ENCODE measurements around the gene CCNE1.

The CCNE1 gene

DNA sequence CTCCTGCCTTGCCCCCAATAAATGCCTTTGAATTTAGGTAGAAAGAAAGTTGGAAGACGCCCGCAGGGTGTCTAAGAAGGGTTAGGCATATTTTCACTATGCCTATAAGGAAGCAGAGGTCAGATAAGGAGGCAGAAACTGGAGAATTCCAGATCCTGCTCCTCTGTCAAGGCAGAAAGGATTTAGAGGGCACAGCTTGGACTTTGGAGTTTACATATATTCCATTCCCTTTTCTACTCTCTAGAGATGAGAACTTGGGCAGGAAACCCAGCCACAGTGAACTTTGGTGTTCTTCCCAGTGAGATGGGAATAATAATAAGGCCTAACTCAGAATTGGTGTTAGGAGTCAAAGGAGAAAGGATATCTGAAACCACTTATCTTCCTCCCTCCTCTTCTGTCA is 37.4 kb downstream of the CCNE1 start:
- DNase-seq = no peak

DNA sequence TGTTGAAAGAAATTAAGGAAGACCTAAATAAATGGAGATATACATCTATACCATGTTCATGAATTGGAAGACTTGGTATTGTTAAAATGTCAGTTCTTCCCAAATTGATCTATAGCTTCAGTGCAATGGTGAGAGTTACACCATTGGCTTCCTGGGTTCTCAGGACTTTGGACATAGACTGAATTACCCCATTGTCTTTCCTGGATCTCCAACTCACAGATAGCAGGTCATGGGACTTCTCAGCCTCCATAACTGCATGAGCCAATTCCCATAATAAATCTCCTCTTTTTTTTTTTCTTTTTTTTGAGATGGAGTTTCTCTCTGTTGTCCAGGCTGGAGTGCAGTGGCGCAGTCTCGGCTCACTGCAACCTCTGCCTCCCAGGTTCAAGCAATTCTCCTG is 38.7 kb downstream of the CCNE1 start:
- no peak for DNase-seq

DNA sequence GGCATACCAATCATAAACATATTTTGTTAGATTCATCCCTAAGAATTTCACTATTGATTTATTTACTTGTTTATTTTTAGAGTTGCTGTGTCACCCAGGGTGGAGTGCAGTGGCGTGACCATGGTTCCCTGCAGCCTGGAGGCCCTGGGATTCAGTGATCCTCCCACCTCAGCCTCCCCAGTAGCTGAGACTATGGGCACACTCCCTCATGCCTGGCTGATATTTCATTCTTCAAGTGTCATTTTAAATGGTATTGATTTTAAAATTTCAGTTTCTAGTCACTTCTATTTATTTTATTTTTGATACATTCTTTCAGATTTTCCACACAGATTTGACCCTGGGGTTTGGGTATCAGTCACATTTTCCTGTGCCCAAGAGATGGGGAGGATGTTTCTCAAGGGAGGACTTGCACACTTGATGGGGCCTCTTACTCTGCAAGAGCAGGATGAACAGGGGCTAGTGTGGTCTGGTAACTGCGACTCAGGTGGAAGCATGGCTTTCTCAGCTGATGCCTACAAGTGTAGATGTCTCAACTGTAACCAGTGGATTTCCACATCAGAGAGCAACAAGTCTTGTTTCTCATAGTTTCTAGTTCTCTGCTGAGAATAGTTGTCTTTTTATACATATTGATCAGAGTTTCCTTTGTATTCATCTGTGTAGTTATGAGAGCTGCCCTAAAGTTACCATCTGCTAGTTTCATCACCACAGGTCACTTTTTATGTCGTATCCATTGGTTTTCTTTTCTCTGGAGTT is 40.2 kb downstream of the CCNE1 start:
- DNase-seq = no peak

DNA sequence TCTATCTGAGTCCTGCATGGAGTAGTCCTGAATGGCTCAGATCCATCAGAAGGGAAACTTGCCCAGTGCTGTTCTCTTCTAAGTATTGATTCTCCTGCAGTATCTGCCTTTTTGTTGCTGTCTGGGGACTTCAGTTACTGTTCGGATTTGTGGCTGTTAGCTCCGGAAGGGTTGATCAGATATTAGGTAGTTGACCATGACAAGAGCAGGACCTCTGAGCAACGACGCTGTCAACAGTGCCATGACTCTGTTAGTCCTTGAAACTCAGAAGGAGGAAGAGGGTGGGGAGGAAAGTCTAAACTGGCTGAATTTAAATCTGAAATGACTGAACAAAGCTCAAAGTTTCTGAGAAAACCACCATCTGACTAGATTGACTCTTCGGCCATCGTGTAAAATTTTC is 42.2 kb downstream of the CCNE1 start:
- no peak for DNase-seq

DNA sequence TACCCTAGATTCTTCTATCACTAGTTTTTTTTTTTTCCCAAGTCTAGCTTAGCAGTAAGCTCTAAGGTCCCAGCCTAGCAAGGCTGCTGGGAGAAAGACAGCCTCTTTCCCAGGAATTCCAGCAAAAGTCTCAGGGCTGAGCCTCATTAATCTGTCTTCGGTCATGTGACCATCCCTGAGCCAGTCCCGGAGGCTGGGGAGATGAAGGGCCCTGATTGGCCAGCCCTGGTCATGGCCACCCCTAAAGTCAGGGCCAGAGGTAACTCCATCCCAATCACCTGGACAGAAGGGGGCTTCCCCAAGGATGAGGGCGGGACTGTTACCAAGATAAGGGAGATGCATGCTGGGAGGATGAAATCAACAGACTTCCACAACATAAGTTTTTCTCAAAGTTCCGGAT is 43.3 kb downstream of the CCNE1 start:
- no peak for DNase-seq

DNA sequence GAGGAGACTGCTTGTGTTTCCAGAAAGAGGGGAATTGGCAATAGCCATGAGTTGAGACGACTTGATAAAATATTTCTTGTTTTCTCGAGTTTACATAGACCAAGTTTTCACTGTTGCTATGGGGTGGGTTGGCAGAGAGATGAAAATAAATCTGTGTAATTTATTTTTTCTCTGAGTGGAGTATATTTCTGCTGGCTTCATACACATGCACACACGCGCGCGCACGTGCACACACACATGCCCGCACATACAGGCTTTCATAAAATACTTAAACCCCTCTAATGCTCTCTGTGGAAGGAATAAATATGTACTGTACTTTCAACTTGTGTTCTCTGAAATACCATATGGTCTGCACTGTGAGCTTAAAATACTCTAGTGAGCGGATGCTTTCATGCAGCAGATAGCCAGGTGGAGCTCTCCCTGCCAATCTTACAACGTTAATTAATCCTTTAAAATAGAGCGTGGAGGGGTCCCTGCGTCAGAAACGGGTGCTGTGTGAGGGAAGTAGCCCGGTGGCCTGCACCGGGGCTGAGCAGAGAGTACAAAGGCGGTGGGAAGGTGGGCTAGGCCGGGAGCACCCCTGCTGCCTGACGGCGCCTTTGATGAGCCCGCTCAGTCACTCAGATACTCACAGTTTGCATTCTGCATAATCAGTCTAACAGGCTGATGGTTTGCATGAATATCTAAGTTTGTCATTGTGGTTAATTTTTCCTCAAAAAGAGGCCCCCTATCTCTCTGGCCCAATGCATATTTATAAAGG is 44.1 kb downstream of the CCNE1 start:
- no peak for DNase-seq

DNA sequence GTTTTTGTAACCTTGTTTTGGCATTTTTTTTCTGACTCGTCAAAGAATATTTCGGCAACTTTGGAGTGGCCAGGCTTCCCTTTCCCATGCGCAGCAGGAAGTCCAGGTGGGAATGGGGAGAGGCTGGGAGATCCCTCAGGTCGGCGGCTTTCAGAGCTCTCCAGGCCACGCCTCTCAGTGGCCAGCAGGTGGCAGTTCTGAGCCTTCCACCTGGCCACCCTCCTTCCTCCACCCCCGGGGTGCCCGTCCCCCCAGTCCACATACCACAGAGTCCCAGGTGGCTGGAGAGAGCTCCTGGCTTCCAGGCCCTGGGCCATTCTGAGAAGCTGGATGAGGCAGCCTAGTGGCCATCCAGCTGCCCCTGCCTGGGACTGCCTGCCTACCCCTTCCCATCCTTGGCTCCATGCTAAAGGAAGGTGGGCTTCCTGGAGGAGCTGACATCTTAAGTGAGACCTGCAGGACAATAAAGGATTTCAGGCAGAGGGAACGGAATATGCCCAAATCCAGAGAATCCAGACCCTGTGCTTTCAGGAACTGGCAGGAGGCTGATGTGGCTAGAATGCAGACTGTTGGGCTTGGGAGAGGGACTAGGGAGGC is 46.3 kb downstream of the CCNE1 start:
- peak; percentile 55 for DNase-seq

DNA sequence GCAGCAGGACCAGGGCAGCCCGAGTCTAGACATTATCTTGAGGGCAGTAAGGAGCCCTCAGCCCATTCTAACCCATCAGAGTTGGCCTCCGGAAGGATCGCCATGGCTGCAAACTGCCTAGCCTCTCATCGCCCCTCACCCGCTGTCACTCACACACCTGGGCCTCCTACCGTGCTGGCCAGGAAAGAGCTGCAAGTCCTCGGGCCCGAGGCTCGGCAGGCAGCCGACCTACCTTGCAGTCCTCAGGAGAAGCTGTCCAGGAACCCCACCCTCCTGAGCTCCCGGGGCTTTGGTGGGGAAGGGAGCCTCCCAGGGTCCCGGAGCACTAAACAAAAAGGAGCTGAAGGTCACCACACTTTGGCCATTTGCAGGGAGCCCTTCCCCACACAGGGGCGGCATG is 46.8 kb downstream of the CCNE1 start:
- DNase-seq = no peak

DNA sequence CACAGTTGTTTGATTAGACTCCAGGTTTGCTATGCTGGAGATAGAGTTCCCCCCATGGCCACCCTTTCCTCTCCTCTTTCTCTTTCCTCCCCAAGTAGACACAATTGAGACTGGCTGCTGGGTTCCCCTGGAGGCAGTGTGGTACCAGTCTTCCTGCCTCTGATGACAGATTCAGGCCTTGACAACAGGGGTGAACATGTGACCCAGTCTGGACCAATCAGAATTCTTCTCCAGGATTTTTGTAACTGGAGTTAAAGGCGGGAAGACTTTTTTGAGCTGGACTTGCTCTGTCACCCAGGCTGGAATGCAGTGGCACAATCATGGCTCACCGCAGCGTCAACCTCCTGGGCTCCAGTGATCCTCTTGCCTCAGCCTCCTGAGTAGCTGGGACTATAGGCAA is 48.7 kb downstream of the CCNE1 start:
- DNase-seq = no peak

DNA sequence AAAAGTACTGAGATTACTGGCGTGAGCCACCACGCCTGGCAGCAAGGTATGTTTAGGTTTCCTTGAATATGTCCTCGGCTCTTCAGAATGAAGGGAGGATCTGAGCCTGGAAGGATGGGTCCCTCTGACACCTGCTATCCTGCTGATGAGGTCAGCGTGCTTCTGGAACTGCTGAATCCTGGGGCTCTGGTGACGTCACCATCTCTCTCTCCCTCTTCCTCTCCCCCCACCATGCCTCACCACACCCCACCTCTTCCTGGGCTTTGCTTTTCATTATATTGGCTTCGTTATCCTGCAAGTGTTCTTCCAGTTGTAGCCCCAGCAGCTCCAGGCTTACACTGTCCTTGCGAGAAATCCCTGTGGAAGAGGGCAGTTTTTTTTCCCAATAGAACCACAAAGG is 49.8 kb downstream of the CCNE1 start:
- DNase-seq = no peak

DNA sequence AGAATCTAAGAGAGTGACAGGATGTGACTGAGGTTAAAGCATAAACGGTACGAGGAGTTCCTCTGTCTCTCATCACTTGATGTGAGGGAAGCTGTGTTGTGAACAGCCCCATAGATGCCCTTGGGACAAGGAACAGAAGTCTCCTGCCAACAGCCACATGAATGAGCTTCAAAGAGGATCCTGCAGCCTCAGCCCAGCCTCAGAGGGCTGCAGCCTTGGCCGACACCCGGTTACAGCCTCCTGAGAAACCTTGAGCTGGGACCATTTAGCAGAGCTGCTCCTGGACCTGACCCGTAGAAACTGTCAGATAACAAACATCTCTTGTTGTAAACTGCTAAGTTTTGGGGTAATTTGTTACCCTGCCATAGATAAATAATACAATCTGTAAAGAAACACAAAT is 54.2 kb downstream of the CCNE1 start:
- DNase-seq = no peak

DNA sequence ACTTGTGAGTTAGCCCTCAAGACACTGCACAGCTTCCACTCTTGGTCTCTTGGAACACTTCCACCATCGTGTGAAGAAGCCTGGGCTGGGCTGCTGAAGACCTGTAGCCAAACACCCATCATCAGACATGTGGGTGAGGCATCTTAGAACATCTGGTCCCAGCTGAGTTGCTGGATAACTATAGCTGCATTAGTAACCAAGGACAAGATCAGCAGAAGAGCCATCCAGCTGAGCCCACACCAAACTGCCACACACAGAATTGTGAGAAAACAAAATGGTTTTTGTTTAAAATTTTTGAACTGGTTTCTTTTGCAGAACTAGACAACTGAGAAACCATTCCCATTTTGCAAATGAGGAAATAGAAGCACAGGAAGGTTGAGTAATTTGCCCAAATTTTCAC is 56.2 kb downstream of the CCNE1 start:
- DNase-seq = no peak

DNA sequence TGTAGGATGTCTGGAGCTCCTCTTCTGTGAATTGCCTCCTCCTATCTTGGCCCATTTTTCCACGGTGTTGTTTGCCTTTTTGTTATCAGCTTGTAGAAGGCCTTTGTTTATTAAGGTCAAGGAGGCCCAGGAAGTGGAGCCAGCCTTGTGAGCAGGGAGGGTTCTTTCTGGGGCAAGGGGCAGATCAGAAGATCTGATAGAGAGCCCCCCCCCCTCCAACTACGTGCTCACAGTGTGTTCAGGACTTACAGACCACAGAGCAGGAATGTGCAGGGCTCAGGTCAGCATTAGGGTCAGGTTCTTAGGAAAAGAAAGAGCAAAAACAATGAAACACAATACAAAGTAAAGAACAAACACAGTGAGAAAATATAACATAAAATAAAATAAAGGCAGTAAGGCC is 59.4 kb downstream of the CCNE1 start:
- DNase-seq = no peak

DNA sequence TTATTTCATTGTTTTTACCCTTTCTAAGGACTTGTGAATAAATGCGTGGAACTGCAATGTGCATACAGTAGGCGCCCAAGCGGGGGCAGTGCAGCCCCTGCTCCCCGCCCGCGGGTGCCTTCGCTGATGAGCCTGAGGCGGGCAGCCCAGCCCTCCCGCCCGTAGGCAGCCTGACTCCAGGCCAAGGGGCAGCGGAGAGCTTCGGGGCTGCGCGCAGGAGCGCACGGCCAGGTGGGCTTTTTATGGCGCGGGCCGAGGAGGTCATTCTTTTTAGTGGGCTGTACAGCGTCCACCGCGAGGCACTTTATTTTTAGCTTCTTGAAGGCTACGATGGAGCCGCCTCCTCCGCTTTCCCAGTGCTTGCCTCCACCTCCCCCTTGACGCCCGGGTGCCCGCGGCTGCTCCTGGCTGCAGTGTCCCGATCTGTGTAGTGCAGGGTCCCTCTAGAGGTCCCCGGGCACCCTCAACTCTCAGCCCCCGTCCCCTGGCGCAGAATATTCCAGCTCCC is 60.5 kb downstream of the CCNE1 start:
- no peak for DNase-seq

DNA sequence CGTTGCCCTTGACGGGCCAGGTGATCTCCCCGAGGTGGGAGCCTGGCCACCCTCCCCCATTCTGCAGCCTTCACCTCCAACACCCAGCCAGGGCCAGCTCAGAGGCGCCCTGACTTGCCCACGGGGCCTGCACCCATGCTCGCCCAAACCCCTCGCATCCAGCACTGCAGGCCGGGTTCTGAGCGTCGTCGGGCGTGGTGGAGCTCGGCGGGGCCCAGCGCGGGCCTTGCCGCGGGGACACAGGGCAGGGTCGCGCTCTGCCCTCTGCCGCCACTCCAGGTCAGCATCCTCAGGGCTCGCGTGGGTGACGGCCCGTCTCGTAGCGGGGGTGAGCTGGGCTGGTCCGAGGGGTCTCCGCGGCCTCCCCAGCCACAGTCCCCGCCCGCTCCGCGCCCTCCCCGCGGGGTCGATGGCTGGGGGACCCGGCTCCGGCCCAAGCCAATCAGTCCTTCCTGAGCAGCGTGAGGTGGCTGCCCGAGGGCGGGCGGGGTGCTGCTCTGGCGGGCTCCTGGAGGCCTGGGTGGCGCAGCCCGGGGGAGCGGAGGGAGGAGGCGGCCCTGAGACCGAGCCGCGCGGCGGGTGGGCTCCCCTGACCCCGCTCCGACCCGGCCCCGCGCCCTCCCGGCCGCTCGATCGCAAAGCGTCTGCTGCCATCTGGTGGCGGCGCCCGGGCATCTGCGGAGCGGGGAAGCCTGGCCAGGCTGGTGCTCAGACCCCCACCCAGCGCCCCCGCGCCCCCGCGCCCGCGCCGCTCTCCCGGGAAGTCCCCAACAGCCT is 61.4 kb downstream of the CCNE1 start:
- DNase-seq = peak; percentile 80
